Hematopoietic multipotent progenitor cell treated with erythropoietin and hydrocortisone succinate and interleukin-3 and kit ligand, for 6 days (in vitro differentiated cells): ENCODE measurements around the gene P2RY6.

Experiments
- DNase-seq: peaks from one replicate; pipeline ENCODE4 v3.0.0-alpha.2; 2015

Gene P2RY6

DNA sequence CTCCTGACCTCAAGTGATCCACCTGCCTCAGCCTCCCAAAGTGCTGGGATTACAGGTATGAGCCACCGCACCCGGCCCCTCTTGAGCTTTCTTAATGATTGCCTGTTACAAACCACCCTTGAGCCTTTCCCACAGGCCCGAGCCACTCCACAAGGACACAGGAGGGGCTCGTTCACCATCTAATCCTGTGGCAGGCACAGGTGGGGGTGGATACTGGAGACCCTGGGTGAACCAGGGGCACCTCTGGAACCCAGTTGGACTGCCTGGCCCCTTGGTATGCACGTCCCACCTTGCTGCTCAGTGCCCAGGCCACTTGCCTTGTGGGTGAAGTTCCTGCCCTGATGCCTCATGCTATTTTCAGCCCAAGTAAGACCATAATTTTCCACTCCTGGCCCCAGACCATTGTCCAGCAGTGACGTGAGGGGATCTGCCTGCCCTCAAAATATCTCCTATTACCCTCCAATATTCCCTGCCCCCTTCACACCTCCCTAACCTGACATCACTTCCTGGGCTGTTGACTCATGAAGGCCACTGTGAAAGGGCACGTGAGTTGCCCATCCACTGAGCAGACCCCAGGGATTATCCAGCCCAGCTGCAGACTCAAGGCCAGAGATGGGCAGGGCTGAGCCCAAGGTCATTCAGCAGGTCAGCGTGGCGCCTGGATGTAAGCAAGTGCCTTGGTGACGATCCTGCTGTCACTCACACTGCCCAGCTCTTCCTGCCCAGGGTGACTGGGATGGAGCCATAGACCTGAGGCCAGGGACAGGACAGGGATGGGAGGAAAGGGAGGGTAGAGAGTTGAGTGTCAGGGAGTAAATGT is 34.5 kb upstream of the P2RY6 start:
- DNase-seq = no peak

DNA sequence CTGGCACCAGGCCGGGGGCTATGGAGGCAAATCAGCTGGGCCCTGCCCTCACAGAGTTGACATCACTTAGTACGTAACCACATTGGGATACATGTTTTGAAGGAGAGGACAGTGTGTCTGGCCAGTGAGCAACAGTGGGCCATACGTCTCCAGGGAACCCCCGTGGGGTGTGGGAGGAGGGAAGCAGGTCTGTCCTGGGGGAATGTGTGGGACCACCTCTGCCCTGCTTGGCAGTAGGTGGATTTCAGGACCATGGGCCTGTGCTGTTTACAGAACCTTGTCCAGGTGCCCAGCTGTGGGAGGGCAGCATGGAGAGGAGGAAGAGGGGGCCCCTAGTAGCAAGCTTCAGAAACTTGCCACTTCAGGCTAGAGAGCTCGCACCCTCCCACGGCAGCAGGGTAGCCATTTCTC is 33.0 kb upstream of the P2RY6 start:
- no peak for DNase-seq

DNA sequence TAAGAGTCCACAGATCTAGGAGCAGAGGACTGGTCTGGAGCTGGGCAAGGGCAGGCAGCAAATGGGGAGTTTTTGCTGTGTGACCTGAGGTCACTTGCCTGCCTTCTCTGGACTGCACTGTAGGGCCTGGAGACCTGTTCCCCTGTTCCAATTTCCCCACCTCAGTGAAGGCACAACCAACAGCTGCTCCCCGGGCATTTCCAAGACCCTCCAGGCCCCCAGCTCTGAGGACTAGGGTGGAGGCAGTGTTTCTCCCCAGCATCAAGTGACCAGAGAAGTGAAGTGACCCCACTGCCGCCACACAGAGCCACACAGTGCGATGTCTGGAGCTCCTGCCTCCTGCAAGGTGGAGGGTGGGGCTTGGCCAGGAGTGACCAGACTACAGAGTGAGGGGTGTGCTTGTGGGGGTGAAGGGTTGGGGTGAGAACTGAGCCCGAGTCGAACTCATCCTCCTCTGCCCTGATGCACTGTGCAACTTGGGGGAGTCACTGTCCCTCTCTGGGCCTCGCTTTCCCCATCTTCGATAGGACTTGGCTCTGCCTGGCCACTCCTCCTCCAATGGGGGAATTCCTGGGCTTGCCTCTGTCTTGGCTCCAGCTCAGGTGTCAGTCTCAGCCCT is 32.5 kb upstream of the P2RY6 start:
- DNase-seq = no peak

DNA sequence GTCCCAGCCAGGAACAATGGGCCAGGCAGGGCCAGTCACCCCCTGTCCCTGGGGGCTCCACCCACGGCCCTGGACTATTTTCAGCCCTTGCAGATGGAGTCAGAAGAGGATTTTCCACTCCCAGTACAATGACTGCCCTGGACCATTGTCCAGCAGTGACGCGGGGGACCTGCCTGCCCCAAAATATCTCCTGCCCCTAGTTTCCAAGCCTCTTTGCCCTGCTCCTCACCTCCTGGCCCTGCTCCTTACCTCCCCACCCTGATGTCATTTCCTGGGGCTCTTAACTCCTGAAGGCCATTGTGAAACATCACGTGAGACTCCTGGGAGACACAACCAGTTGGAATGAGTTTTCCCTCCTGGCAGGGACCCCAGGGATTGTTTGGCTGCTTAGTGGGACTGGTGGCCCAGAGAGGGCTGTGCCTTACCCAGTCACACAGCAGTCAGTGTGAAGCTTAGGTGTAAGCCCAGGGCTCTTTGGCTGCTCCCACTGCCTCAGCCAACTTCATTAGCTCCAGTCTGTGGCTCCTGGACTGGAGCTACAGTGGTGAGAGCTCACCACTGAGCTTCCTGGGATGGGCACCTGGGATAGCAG is 31.9 kb upstream of the P2RY6 start:
- DNase-seq = no peak

DNA sequence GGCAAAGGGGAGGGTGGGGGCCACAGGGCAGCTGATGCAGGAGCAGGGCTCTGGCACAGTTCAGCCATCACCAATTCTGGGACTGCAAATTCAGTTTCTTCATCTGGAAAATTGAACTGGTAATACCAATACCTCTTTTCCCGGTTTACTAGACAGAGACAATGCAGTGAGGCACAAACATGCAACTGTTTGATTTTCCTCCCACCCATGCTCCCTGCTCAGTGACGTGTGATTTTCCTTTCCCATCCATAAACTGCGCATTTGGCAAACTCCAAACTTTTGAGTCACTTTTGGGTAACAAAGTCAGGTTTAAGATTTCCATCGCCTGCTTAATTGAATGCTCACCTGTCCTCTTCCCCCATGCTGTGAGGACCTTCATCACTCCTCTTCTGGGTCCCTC is 30.8 kb upstream of the P2RY6 start:
- DNase-seq = no peak

DNA sequence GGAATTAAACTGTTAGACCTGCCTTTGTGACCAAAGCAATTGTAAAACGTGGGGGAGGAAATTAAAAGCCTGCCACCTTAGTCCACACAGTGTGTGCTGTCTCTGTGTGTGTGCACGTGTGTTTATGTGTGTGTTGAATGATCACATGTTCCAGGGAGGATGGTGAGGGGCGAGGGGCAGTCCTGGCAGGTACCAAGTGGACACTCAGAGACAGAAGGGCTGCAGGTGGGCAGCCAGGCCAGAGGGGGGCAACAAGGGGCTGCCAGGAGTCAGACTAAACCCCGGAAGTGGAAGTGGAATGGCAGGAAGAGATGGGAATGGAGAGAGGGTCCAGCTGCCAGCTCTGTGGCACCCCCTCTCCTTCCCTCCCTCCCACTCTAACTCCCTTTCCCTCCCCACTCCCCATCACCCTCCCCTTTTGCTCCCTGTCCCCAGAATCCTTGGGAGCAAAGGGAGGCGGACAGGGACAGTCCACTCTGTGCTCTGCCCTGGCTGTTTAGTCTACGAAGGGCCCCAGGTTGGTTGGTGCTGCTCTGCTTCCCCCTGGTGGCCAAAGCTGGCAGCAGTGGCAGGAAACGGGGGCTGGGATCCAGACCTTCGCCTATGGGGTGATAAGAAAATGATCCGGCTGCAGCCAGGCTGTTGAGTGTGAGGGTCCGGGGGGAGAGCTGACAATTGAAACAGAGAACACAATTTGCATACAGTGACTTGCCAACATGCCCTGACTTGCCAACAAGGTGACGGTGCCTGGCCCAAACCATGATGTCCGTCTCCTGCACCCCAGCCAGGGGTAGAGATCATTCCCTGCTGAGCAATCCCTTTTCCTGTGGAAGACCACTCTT is 29.7 kb upstream of the P2RY6 start:
- DNase-seq = peak; percentile 90

DNA sequence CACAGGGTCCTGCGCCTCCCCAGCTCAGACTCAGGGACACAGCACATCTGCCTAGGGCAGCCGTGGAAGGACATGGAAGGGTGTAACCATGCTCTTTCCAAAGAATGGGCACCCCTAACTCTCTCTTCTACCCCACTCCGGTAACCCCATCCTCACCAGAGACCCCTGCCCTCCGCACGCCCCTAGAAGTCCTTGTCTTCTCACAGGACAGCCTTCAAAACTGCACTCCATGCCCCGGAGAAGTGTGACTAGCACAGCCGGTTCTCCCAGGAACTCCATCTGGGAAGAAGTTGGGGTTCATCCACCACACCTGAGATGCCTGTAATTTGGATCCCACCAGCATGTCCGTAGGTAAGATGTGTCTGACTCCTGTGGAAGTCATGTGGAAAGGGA is 29.0 kb upstream of the P2RY6 start:
- DNase-seq = no peak

DNA sequence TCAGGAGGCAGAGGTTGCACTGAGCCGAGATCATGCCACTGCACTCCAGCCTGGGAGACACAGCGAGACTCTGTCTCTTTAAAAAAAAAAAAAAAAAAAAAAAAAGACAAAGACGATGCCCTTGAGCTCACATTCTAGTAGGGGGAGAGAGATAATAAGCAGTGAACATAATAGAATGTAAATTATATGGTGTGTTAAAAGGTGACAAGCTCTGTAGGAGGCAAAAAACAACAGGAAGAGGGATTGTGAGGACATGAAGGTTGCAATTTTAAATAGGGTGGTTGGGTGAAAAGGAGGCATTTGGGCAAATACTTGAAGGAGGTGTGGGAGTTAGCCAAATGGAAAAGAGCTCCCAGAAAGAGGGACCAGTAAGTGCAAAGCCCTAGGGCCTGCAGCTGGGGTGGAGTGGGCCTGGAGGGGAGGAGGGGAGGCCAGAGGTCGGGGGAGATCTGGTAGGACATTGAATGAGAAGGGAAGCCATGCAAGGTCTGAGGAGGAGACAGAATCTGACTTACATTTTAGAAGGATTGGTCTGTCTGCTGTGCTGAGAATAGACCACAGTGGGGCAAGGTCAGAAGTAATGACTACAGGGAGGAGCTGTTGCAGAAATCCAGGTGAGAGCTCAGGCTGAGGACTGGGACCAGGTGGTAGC is 27.4 kb upstream of the P2RY6 start:
- DNase-seq = no peak

DNA sequence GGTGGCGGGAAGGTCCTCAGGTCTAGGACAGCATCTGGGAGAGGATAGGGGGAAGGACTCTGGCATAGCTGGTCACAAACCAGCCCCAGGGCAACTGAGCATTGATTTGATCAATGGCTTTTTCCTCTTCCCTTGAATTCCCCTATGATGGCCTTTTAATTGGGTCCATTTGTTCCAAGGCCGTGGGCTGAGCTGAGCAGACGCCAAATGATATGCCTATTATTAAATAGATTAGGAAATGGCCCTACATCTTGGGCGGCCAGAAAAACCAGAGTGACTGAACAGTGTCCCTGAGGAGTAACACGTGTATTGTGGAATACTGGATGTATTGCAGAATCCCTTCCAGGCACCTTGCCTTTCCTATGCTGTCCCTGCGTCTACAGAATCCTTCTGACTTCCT is 26.7 kb upstream of the P2RY6 start:
- no peak for DNase-seq

DNA sequence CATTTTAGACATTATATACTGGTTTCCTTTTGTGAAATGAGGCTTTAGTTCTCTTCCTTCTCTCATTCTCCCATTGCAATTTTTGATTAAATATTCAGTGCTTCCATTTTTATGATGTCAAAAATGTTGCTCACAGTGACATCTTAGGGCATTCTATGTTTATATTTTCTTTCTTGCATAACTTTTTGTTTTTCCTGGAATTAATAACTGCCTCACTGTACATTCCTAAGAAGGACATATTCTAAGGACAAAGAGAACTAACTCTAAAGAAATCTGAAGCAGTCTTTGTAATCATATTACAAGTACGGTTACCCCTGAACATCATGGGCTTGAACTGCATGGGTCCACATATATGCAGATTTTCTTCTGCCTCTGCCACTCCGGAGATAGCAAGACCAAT is 25.8 kb upstream of the P2RY6 start:
- DNase-seq = no peak

DNA sequence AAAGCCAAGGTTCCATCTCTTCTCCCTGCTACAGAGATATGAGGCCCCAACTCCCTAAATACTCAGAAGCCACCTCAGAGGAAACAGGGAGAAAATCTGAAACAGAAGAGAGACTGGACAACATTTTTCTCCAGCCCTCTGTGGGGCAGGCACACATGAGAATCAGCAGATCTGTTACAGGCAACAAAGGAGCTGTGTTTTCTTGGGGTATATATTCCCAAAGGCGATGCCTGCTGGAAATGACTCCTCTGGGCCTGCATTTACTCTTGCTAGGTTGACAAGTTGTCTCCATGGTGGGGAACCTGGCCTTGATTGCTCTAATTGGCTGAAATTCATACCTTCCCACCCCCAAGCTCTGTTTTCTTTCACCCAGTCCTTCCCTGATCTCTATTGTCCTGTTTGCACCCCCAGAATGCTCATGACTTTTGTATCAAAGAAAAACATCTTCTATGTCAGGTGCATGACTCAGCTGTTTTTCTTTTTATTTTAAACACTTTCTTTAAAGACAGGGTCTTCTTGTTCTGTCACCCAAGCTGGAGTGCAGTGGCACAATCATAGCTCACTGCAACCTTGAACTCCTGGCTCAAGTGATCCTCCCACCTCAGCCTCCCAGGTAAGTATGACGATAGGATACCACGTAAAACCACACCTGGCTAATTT is 23.5 kb upstream of the P2RY6 start:
- no peak for DNase-seq

DNA sequence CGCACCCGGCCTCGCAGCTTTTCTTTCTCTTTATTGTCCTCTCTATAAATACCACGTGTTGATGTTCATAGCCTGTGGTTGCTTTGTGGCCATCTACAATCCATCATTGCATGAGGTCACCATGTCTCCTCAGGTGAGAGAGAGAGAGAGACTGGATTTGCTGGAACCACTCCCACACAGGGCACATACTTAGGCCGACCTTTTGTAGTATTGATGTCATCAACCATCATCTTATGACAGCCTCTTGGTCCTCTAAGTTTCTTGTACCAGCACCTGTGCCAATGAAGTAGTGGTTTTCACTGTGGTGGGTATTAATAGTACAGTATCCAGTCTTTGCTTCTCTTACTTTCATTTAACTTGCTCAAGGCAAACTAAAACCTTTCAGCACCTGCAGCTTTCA is 22.8 kb upstream of the P2RY6 start:
- DNase-seq = no peak

DNA sequence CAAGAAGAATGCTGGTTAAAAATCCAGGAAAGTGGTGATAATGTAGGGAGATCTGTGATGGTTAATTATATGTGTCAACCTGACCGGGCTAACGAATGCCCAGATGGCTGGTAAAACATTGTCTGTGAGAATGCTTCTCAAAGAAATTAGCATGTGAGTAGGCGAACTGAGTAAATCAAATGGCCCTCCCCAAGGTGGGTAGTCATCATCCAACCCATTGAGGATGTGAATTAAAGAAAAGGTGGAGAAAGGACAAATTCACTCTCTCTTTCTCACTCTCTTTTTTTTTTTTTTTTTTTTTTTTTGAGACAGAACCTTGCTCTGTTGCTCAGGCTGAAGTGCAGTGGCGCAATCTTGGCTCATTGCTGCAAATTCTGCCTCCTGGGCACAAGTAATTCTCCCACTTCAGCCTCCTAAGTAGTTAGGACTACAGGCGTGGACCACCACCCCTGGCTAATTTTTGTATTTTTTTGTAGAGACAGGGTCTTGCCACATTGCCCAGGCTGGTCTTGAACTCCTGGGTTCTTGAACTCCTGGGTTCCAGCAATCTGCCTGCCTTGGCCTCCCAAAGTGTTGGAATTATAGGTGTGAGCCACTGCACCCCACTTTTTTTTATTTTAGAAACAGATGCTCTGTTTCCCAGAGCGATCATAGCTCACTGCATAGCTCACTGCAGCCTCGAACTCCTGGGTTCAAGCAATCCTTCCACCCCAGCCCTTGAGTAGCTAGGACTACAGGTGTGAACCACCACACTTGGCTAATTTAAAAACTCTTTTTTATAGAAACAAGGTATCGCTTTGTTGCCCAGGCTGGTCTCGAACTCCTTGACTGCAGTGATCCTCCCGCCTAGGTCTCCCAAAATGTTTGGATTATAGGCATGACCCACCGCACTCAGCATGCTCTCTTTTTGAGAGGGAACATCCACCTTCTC is 22.0 kb upstream of the P2RY6 start:
- no peak for DNase-seq

DNA sequence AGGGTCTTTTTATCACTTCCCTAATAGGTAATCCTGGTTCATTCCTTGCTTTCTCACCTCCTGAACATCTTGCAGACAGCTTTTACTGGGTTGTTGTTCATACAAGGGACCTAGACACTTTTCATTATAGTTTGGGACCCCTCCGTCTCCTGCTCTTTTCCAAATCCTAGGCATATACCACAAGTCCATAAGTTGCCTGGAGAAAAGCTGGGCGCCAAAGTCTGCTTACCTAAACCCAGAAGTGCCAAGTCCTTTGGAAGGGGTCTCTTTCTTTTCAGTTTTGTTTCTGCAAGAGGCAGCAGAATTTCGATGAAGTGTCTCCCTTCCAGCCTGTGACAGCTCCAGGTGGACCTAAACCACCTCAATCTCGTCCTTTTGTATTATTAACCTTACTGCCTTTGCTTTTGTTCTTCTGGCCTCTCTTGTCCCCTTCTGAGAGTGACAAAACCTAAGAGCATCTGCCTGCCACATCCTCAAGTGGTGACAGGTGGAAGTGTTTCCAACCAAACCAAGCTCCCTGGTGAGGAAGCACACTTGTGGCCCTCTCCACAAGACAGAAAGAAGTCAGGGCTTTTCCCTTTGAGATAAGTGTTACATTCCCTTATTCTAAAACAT is 19.5 kb upstream of the P2RY6 start:
- peak; percentile 52 for DNase-seq

DNA sequence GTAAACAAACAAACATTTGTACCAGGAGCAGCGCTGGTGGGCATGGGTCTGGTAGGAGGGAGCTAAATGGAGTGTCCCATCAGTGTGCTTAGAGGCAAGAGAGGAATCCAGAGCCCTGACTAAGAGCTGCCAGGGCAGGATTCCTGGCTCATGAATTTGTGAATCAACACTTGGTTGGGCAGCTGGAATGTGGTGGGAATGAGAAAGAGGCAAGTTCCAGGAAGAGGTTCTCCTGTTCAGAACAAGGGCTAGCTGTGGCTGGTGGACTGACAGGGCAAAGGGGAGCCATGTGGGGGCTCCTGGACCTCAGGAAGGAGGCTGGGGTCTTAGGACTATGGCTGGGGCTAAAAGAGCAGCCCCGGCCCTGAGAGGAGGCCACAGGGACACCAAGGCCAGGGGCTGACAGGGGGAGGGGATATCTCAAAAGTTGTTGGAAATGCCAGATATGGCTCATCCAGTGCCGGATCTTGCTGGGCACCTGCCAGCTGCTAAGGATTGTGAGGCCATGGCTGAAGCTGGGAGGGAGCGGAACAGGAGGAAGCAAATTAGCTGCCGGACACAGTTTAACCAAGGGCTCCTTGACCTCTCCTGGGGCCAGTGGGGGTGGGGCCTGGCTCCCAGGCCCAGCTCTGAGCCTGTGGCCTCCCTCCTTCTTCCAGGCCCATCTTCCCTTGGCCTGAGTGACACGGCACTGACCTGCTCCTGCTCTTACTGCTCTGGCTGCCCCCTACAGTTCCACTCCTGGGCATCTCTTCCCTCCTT is 14.6 kb upstream of the P2RY6 start:
- DNase-seq = no peak

DNA sequence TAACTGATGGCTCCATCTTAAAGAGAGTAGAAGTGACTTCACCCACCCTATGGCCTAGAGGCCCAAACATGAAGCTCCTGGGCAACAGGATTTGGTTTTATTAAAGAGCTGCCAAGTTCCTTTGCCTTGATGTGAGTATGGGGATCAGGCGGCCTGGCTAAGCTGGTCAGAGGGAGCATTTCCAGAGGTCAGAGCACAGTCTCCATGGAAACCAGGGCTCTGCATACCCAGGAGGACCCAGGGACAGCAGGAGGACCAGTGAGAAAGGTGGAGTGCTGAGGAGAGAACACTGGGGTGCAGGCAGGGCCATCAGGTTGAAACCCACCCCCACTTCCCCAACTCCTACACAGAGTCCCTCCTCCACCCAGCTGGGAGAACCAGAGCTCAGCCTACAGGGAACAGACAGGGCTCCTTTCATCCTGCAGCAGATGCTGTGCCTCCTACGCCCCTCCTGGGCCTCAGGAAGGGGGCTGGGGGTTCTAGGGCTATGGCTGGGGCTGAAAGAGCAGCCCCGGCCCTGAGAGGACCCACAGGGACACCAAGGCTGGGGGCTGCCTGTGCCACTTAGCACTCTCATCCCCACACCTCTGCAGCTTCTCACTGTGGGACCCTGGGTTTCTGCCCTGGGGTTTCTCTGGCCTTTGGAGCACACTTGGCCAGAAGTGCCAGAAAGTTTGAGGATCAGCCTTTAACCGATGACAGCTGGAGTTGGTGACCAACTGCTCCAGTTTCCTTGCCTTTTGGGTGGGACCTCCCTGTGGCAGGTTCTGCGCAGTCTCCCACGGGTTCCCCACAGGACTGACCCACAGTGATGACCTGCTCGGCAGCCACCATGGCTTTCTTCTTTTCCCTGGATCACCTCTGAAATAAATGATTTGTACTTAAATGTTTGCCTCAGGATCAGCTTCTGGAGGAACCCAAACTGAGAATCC is 13.8 kb upstream of the P2RY6 start:
- no peak for DNase-seq

DNA sequence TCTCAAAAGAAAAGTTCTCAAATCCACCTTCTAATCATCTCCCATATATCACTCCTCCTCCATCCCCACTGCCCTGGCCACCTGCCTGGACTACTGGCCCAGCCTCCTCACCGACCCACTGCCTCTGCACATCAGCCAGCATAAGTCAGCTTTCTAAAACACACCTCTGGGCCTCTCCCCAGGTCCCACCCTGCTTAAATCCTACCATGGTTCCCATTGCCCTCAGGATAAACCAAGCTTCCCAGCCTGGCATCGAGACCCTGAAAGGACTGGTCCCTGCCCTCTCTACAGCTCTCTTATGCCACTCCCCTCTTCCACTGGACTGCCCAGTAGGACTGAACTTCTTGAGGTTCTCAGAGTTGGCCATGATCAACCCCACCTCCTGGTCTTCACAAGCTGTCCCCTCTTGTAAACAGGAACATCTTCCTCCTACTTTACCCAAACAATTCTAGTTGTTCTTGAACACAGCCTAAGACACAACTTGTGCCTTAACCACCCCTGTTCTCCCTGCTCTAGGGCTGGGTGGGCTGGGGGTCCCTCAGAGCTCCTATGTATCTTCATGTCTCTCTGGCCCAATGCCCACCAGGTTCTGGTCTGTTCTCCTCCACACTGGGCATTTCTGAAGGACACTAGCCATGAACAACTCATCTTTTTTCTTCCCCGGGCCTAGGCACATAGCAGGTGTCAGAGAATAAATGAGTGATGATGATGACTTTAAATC is 12.6 kb upstream of the P2RY6 start:
- no peak for DNase-seq

DNA sequence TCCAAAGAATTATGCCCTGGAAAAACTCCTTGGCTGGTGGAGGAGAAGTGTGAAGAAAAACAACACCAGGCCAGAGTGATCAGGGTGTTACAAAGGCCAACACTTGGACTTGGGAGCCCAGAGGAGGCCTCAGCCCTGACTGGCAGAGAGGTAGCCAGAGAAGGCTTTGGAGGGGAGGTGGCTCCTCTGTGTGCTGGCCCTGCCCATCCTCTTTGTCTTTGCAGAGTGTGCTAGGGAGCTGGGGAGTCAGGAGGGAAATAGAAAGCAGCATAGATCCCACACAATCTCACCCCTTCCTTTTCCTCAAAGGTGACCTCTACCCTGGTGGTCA is 12.0 kb upstream of the P2RY6 start:
- no peak for DNase-seq
